T-helper 22 cell (primary cell): ENCODE data around the gene PDE4B.
"Not testable (repeated sequence)": the region's sequence is repeated elsewhere in the genome, so short reads cannot be mapped to it uniquely, and the experiment has no call there.

Experiments used
- DNase-seq: peaks from one replicate; pipeline ENCODE4 v3.0.0-alpha.2; 2020; ENCODE audit warnings: low read depth

The PDE4B gene

DNA sequence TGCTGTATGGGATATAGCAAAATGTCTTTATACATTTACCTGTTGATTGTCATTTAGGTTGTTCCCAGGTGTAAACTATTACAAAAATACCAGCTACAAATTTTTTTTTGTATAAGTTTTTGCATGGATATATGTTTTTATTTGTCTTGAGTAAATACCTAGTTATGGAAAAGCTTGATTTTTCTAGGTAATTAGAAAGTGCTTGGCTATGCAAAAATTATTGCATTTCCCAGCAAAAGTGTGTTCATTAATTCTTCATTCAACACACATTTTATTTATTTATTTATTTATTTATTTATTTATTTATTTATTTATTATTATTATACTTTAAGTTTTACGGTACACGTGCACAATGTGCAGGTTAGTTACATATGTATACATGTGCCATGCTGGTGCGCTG, 22.1 kb downstream of the PDE4B start:
- no peak for DNase-seq

DNA sequence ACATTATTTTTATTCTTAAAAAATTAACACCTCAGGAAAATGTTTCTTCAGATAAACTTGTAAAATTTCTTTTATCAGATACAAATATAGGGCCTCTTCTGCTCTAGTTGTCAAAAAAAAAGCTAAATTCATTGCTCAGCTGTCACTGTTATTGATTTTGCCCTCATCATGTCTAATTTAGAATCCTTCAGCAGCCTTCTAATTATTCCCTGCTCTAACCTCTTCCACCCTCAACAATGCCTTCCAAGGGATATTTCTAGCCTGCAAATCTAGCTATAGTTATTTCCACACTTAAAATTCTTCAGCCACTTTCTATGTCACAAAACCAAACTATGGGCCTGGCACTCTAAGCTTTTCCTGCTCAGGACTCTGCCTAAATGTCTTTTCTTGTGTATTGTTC, 25.2 kb downstream of the PDE4B start:
- DNase-seq, result no peak

DNA sequence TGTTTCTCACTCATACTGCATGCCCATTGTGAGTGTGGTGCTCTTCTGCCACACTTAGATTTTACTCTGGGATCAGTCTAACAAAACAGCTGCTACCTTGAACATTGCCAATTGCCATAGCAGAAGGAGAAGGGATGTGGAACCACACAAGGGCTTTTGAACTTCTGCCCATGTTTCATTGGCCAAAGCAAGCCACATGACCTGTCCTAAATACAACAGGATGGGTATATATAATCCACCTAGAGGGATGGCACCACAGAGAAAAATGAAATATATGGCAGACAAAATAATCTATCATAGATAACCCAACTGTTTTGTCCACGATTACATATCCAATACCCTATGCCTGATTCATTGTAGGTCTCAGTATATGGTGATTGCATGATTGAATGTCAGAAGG, 26.3 kb downstream of the PDE4B start:
- no peak for DNase-seq

DNA sequence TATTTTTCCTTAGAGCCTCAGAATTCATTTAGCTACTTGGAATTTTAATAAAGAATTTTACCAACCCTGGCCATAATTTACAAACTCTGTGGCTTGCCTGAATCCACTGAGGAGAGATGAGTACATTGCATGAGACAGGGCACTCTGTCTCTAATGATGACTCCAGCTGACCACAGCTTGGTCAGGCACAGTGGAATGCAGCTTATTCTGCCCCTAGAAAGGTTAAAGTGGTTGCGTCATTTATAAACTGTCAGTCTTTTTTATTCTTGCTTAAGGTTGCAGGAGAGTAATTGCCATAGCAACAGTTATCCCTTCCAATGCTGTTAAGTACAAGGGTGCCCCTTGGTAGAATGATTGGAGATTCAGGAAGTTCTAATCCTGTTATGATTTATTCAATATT, 28.3 kb downstream of the PDE4B start:
- DNase-seq, result no peak

DNA sequence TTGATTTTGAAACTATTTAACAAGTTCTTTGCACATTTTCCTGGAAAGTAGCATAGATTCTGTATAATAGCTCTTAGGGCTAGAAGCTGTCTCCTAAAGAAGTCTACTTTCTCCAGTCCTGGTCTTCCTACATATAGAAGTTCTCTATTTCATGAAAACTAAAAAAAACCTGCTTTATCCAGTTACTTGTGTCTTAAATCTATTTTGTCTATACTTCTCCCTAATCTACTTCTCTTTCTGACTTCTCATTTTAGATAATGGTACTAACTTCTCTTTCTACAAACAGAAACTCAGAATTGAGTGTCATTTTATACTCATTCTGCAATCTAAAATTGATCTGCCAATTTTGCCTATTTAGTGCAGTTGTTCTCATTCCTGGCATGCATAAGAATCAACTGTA, 28.7 kb downstream of the PDE4B start:
- DNase-seq, result no peak

DNA sequence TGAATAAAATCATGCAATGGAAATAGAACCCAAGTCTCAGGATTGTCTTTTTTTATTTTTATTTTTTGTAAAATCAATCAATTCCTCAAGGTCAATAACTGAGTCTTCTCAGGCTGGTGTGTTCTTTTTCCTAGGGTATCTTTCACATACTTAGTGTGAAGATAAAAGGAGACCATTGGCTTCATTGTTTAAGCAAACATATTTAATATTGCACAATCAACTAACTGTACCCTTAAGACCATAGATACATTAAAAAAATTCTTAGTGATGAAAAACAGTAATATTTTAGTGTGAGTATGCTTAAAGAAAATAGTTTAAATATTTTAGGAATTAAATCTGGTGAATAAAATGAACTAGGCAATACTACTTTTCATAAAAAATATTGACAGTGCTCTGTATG, 31.4 kb downstream of the PDE4B start:
- DNase-seq, result no peak

DNA sequence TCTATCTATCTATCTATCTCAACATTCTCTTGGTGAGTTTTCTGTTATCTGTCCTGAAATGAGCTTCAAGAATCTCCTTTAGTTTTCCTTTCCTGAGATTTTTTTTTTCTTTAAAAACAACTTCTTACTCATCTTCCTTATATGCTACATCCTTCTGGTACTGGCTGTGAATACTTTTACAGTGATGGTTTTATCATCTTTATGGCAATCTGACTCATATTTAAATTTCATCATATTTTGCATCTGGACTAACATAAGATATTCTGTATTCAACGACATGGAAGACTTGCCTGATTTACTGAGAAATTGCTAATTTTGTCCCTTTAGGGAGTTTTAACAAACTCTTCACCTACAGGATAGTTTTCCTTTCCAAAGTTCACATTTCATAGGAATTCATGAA, 33.0 kb downstream of the PDE4B start:
- DNase-seq, result no peak

DNA sequence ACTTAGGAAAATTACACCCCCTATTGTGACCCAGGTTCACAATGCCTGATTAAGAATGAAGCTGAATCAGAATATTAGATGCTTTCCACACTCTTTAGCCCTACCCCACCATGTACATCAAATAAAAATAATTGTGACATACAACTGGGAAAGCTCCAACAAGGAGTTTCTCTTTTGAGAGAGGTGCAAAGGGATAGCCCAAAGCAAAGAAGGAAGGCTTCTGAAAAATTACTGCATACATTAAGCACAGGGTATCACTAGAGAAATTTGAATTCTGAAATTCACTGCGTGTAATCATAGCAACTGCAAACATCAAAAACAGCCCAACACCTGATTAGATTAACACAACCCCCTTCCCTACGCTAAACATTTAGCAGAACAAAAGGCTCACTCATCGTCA, 34.1 kb downstream of the PDE4B start:
- DNase-seq, result no peak

DNA sequence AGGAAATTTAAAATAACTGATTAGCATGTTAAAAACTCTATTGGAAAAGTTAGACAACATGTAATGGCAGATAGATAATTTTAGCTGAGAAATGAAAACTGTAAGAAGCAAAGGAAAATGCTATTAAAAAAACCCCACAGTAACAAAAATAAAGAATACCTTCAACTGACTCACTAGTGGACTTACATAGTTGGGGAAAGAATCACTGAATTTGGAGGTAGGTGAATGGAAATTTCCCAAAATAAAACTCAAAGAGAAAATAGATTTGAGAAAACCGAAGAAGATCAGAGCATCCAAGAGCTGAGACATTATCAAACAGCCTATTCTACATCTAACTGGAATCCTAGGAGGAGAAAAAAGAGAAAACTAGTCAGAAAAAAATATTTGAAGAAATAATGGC, 34.7 kb downstream of the PDE4B start:
- no peak for DNase-seq

DNA sequence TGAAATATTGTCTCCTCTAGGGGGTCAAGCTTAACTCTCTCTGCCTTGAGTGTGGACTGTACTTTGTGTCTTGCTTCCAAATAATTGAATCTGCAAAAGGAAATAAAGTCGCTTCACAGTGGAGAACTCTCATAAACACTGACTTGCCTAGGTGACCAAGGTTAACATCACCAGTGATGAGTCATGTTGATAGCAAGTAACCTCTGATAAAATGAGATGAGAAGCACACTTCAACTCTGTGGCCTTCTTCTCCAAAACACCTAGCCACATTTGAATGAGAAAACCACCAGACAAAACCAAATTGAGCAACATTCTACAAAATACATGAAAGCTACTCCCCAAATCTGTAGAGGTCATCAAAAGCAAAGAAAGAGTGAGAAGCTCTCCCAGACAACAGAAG, 37.6 kb downstream of the PDE4B start:
- DNase-seq, result no peak

DNA sequence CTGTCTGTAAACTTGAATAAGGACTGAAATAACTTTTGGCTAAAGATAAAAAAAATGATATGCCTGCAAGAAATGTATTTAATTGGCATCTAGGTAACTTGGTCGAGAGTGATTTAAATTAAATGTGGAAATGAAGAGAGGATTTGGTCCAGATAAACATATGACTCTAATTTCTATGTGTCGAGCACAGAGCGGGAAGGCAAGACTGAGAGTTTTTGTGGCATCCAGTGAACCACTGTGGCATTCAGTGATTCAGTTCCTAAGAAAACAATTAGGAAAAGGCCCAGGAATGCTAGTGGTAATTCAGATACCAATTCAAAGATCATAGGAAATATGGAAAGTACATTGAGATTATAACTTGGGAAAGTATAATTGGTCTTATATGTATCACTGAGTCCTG, 39.6 kb downstream of the PDE4B start:
- no peak for DNase-seq

DNA sequence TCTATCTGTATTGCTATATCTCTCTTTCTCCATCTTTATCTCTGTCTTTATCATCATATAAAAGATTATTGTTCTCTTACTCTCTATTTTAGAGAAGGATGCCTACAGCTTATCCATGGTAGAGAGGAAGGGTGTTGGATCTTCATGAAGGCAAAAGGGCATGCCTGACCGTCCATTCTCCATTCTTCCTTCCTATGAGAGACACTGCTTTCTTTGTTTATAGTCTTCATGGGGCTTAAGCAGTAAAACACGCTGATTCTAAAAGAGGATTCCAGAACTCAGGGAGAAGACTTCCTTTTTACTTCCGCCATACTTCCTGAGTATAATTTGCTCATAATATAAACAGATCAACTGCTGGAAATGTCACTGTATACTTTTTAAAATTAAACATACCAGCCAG, 44.0 kb downstream of the PDE4B start:
- DNase-seq, result no peak

DNA sequence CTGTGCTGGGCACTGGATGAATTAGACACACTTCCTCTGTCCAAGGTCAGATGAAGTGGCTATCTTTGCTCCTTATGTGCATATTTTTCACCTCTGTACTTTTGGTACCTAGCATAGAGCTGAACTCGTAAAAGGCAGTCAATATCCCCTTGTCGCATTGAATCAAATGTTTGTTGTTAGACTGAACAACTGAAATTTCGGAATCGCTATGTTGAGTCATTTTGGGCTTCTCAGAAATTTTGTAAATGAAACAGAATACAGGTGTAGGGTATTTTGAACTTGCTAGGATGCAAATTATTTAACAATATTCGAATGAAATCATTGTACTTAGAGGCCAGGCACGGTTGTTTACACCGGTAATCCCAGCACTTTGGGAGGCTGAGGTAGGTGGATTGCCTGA, 48.0 kb downstream of the PDE4B start:
- DNase-seq, result no peak

DNA sequence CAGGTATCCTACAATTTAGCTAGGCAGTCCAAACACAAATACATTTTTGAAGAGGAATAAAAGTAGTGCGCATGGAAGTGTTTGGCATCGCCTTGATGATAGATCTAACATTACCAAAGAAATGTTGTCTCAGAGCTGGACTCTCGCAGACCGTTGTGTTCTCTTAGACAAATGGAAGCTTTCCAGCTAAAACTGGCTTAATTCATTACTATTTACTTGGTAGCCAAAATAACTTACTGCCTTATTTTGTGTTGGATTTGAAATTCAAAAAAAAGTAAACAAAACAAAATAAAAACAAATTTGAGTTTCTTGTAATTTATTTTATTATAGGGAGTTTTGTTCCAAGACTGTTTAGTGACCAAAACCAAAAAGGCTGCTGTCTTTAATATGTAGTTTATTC, 51.6 kb downstream of the PDE4B start:
- DNase-seq, result no peak

DNA sequence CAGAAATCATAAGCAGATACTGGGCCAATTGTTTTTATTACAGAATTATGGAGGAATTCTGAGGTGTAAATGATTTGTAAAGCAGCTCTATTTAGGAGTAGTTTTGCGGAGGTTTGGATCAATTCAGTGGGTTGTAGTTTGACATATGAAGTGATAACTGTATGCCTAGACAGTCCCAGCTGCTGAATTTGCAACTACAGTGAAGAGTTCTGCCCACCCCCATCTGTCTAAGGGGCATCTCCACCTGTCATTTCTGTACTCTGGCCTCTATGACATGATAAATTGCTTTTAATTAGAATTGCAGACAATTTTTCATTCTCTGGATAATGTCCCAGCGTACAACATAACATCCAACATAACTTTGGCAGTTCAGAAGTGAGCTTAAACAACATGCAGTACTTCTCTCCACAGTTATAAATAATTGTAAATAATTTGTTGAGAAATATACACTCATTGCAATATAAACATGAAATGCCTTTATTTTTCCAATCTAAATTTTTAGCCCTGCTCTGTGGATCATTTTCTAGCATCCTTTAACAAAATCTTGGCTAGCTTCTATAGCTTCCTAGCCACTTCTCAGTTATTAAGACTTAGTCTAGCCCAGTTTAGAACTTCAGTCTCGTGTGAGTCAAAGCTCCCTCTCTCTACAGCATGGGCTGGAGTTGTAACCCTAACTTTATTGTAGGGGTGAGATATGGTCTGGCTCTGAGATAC, 52.3 kb downstream of the PDE4B start:
- no peak for DNase-seq

DNA sequence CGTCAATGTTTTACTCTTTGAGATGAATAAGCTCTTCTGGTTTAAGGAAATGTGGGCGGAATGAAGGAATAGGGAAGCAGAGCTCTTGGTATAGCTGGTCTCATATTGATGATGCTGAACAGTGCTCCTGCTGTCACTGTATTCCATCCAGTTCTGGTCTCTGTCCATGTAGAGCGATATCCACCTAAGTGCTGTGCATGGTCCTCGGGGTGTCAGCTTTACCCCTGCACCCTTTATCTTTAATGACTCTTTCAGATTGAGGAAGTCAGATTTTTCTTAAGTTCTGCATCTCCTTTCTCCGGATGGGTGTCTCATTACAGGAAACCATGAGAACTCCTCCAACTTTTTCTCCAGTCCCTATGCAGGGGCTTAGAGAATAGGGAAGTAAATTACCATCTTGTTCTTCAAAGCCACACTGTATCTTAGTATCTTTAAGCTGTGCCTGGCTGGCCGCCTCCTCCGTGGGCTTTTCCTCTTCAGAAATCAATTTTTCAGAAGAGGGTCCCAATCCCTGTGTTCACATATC, 52.9 kb downstream of the PDE4B start:
- no peak for DNase-seq

DNA sequence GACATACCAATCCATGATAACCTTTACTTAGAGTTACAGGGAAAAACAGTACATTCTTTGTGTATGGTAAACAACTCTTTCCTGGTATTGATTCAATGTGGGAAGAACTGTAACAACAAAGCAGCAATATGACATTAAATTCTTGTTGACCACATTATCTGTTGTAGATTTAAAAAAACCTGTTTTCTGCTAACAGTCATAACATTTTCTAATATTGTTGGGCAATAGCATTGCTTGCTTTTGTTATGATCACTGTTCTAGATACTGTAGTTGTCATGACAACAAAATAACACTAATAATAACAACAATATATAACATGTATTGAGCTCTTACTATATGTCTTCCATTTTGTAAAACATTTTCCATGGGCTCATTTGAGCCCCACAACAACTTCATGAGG, 54.2 kb downstream of the PDE4B start:
- DNase-seq, result no peak

DNA sequence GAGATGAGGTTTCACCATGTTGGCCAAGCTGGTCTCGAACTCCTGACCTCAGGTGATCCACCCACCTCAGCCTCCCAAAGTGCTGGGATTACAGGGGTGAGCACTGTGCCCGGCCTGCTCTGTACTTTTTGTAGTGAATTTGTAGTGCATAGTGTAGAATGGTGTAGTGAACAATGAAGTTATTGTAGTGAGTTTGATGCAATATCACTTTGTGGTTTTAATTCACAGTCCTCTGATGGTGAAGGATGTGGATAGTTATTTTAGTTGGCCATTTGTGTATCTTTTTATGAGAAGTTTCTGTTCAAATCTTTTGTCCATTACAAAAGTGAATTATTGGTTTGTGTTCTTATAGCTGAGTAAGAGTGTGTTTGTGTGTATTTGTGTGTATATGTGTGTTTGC, 57.6 kb downstream of the PDE4B start:
- no peak for DNase-seq

DNA sequence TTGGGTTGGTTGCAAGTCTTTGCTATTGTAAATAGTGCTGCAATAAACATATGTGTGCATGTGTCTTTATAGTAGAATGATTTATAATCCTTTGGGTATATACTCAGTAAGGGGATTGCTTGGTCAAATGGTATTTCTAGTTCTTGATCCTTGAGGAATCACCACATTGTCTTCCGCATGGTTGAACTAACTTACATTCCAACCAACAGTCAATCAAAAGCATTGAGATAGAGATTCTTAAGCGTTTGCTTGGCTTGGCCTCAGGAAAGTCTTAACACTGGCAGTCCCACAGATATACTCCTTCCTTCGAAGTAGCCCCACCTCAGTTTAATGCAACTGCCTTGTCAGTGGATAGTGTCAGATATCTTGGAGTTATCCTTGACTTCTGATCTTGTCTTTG, 63.9 kb downstream of the PDE4B start:
- not testable (repeated sequence) for DNase-seq

DNA sequence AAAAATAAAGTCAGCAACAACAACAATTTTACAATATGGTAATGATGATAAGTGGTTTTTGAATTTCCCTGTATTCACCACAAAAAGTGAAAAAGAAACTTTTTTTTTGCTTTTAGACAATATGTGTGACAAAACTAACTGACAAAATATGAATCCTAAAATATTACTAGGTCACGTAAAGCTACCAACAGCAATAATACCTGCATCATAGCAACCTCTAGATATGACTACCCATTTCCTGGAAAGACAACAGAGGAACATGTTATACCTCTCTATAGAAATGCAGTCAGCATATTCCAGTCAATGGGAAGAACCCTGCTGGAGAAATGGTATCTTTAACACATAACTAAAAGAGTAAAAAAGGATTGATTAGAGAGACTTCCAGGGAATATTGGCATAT, 73.7 kb downstream of the PDE4B start:
- DNase-seq, result no peak

DNA sequence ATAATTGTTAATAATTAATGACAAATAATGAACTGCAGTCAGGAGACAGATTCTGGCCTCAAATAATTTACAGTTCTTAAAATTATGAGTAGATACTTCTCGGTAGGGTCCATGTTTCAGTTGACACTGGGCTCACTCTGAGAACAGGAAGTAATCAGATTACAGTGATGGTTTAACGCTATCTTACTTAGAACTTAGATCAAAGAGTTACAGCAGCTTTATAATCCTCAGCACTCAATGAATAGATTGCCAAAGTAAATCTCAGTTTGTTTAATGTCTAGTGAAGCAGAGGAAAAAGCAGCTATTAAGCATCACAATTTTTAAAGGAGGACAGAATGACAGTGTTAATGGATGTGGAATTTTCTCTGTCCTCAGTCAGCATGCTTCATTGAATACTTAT, 79.6 kb downstream of the PDE4B start:
- no peak for DNase-seq

DNA sequence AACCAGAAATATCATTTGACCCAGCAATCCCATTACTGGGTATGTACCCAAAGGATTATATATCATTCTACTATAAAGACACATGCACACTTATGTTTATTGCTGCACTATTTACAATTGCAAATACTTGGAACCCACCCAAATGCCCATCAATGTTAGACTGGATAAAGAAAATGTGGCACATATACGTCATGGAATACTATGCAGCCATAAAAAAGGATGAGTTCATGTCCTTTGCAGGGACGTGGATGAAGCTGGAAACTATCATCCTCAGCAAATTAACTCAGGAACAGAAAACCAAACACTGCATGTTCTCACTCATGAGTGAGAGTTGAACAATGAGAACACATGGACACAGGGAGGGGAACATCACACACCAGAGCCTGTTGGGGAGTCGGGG, 85.6 kb downstream of the PDE4B start:
- DNase-seq, result not testable (repeated sequence)

DNA sequence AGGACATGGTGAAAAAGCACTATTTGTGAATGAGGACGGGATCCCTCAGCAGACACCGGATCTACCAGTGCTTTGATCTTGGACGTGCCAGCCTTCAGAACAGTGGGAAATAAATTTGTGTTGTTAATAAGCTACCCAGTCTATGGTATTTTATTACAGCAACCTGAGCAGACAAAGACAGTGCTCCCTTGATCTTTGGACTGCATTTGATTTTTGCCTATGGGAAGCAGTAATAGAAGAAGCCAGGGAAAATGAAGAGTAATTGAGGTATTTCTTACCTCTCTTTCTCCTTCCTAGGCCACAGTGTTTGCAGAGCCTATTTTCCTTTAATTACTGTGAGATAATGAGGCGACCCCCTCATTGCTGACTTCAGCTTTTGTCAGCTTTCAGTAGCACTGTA, 87.9 kb downstream of the PDE4B start:
- DNase-seq, result no peak

DNA sequence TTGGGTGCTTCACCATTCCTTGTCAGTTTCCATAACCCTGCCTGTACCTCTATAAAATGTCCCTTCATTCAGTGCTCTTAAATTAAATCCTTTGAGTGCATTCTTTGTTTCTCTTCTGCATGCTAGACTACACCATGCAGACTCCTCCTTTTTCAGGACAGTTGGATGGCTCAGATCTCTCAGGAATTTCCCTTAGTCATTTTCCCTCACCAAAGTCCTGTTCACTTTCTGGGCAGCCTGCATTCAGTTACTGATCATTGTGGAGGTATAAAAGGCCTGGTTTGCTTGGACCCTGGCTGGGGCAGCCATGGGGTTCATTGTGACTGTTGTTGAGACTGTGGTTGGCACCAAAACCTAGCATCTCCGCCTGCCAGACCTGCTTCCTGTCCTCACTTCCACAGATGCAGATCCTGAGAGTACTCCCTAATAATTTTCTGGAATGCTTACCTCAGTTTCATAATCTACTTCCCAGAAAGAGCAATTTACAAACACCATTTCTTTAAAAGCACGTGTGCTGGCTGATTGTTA, 88.4 kb downstream of the PDE4B start:
- no peak for DNase-seq
